GM11168 (cell line): Measurements from ENCODE around the gene FEM1A.
"Not testable (repeated sequence)": the region's sequence is repeated elsewhere in the genome, so short reads cannot be mapped to it uniquely, and the experiment has no call there.

Experiments
- in situ Hi-C: fragments of 300-500 bp; cut with MboI; formaldehyde crosslinking; loops from one replicate; pipeline ENCODE4 v1.12.0; 2022; ENCODE audit warnings: low sequenced_read_pairs; ENCODE audit not compliant: unreplicated experiment

FEM1A gene, protein sequence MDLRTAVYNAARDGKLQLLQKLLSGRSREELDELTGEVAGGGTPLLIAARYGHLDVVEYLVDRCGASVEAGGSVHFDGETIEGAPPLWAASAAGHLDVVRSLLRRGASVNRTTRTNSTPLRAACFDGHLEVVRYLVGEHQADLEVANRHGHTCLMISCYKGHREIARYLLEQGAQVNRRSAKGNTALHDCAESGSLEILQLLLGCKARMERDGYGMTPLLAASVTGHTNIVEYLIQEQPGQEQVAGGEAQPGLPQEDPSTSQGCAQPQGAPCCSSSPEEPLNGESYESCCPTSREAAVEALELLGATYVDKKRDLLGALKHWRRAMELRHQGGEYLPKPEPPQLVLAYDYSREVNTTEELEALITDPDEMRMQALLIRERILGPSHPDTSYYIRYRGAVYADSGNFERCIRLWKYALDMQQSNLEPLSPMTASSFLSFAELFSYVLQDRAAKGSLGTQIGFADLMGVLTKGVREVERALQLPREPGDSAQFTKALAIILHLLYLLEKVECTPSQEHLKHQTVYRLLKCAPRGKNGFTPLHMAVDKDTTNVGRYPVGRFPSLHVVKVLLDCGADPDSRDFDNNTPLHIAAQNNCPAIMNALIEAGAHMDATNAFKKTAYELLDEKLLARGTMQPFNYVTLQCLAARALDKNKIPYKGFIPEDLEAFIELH

DNA sequence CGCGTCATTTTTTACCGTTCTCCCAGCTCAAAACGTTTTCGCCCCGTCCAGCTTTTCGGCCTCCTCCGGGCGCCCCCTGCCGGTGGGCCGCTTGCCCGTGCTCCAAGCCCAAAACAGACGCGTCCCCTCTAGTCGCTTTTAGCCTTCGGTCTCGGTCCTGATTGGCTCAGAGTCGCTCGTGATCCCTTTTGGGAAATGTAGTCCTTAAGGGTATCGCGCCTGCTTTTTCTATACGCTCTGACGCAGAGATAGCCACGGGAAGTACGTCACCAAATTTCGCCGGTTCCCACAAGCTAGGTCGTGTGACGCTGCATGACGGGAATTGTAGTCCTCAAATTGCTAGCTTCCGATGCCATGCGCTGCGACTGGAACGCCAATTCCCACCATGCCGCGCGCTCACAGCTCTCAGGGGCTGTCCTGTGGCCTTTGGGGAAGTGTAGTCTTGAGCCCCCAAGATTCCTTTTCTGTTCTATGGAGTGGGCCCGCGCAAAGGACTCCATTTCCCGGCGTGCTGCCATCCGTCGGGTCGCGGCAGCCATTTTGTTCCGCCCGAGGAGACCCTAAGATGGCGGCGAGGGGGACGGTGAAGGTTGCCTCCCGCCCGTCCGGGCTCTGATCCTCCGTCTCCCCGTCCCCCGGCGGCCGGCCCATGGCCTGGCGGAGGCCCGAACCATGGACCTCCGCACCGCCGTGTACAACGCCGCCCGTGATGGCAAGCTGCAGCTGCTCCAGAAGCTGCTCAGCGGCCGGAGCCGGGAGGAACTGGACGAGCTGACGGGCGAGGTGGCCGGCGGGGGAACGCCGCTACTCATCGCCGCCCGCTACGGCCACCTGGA, at the start of gene FEM1A:
Gene FEM1A, plus strand, starts transcription at position 552 of the 836 bp plus-strand sequence. Its CDS starts 121 bp downstream, at position 673.
- in situ Hi-C loops = loop anchor here (5.0 kb wide), 1 partner anchor 59 kb away; no protein-coding TSS in a partner anchor

DNA sequence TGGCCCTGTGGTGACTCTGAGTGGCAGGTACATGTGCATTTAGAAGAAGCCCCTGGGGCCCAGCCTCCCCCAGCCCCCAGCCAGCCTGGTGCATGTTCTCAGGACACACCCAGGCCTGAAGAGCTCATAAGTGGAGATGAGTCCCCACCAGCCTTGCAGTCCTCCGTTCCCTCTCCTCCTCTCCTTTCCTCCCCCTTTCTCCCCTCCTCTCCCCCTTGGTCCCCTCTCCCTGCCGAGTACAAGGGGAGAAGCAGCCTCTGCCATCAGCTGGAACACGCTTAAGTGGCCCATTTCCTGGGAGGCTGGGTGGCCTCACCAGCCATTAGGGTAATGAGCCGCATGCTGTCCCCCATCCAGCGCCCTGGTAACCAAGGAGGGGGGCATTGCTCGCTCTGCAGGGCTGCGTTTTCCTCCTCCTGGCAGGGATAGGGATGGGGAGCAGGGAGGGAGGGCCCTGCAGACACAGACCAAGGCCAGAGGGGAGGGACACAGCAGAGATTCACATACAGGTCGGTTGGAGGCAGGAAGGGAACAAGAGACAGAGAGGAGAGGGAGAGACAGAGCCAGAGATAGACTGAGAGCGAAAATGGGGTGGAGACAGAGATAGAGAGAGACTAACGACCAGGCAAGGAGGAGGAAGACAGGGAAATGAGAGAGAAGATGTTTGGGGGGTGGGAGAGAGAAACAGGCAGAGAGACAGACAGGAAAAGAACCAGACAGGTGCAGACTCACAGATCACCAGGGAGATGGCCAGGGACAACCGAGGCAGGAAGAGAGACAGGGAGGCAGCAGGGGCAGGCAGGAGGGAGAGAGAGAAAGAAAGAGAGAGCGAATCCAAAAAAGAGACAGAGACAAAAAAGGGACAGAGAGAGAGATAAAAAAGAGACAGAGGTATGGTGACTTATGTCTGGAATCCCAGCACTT, 48.5 kb upstream of the FEM1A start:
- in situ Hi-C loops = no loop called here

DNA sequence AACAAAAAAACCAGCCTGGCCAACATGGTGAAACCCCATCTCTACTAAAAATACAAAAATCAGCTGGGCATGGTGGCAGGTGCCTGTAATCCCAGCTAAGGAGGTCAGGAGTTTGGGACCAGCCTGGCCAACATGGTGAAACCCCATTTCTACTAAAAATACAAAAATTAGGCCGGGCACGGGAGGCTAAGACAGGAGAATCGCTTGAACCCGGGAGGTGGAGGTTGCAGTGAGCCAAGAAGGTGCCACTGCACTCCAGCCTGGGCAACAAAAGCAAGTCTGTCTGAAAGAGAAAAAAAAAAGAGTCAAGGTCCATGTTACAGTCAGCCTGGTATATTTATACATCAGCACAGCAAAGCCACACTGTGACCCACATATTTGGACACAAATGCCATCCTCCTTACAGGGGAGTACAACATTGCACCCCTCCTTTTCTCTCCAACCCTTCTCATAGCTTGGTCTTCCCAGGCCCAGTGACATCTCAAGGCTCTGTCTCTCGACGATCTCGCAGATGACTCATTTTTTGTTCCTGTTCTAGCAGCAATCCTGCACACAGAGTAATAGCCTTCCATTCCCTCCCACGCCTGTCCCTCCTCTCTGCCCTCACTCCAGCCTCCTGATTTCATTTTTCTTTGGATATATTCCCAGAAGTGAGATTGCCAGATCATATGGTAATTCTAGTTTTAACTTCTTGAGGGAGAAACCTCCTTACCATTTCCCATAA, 46.9 kb upstream of the FEM1A start:
- in situ Hi-C loops = no loop called here

DNA sequence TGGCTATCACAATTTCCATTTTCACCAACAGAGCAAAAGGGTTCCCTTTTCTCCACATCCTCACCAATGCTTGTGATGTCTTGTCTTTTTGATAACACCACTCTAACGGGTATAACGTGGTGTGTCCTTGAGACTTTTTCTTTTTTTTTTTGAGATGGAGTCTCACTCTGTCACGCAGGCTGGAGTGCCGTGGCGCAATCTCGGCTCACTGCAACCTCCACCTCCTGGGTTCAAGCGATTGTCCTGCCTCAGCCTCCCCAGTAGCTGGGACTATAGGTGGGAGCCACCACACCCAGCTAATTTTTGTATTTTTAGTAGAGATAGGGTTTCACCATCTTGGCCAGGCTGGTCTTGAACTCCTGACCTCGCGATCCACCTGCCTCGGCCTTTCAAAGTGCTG, 46.4 kb upstream of the FEM1A start:
- in situ Hi-C loops = not testable (repeated sequence)

DNA sequence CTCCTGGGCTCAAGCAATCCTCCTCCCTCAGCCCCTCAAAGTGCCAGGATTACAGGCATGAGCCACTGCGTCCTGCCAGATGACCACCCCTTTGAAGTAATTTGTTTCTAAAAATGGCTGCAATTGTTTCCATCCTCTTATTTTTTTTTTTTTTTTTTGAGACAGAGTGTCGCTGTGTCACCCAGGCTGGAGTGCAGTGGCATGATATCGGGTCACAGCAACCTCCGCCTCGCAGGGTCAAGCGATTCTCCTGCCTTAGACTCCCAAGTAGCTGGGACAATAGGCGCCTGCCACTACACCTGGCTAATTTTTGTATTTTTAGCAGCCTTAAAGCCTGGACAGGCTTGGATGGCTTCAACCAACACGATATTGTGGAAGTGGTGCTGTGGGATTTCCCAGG, 45.5 kb upstream of the FEM1A start:
- in situ Hi-C loops = no loop called here

DNA sequence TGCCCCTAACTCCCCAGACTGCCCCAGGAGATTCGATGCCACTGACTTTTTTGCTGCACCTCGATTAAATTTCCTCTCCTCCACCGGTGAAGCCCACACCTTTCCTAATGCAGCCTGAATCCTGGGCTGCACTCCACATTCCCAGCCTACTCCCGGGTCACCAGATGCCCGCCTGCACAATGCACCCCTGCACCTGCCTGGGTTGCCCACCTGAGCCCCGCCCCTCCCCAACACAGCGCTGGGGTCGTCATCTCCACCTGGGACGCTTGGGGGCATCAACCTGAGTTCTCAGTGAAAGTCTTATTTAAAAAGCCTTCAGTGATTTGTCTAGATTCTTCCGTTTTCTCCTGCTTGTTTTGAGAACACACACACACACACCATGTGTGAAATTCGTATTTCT, 43.3 kb upstream of the FEM1A start:
- in situ Hi-C loops = no loop called here

DNA sequence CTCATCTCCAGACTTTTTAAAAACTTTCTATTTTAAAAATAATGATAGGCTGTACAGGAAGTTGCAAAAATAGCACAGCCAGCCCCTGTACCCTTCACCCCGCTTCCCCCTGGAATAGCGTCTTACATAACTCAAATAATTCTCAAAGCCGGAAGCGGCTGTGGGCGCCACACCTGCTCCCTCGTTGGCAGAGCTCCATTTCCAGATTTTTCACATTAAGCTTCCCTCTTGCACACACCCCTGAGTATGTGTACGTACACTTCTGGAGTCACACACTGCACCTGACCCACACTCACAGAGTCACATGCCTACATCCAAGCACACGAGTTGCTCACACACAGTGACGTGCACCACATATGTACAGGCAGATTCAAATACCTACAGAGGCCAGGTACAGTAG, 42.9 kb upstream of the FEM1A start:
- in situ Hi-C loops = no loop called here

DNA sequence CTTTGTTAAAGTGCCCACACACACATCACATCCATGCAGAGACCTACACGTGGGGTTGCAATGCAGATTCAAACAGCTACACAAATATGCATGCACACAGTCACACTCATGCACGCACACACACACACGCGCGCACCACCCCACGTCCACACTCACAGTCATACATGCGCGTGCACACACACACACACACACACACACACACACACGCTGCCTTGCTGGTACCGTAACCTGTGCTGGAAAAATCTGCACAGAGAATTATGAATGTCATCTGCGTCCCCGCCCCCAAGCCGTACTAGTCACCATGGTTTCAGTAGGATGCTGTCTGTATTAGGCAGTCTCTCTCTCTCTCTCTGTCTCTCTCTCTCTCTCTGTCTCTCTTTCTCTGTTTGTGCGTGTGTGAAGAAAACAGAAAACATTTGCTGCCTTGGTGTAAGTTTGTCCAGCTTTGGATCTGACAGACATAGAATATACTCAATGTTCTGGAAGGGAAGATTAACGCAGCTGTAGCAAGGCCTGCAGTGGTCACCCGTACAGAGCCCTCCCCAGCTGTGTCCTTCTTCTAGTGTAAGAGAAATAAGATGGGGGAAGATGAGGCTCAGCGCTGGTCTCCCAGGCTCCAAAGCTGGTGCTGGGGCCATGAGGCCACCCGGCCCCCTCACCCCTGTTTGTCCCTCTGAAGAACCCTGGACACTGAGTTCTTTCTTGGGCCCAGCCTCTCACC, 41.5 kb upstream of the FEM1A start:
- in situ Hi-C loops = no loop called here

DNA sequence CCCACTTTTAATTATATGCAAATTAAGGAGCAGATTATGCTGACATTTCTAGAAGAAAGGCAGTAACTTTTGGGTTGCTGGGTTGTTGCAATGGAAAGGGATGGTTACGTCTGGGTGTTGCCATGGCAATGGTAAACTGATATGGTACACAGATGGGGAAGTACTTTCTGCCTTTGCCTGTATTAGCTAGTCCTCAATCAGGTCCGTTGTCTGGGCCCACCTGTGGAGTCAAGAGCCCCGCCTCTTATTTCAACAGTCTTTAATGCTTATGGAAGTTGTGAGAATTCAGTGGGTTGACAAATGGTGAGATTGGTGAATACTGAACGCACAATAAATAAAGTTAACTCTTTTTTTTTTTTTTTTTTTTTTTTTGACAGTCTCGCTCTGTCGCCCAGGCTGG, 37.3 kb upstream of the FEM1A start:
- in situ Hi-C loops = no loop called here

DNA sequence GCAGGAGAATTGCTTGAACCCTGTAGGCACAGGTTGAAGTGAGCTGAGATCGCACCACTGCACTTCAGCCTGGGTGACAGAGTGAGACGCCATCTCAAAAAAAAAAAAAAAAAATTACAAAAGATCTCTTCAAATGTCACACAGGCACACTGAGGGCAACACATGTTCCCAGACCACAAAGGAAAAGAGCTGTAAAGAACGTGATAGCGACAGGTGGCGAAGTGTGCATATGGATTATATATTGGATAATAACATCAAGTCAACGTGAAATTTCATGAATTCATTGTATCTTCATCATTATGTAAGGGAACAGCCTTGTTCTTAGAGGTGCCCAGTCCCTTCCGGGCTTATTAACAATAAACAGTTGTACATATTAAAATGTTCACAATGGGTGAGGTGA, 36.1 kb upstream of the FEM1A start:
- in situ Hi-C loops = no loop called here

DNA sequence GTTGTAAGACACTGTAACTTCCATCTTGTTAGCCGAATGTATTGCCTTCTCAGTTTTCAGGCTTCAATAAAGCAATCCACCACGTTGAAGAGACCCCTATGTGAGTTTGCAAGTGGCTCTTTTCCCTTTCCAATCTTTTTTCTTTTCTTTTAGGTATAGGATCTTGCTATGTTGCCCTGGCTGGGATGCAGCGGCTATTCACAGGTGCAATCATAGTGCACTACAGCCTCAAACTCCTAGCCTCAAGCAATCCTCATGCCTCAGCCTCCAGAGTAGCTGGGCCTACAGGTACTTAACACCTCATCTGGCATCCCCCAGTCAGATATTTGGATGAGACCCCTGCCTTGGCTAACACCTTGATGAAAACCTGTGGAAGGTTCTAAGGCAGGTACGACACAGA, 33.5 kb upstream of the FEM1A start:
- in situ Hi-C loops = no loop called here

DNA sequence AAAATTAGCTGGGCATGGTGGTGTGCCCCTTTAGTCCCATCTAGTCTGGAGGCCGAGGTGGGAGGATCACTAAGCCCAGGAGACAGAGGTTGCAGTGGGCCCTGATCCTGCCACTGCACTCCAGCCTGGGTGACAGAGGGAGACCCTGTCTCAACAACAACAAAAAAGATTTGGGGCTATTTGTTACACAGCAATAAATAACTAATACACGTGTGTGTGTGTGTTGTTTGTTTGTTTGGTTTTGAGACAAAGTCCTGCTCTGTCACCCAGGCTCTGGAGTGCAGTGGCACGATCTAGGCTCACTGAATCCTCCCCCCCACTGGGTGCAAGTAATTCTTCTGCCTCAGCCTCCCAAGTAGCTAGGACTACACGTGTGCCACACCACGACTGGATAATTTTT, 32.9 kb upstream of the FEM1A start:
- in situ Hi-C loops = no loop called here

DNA sequence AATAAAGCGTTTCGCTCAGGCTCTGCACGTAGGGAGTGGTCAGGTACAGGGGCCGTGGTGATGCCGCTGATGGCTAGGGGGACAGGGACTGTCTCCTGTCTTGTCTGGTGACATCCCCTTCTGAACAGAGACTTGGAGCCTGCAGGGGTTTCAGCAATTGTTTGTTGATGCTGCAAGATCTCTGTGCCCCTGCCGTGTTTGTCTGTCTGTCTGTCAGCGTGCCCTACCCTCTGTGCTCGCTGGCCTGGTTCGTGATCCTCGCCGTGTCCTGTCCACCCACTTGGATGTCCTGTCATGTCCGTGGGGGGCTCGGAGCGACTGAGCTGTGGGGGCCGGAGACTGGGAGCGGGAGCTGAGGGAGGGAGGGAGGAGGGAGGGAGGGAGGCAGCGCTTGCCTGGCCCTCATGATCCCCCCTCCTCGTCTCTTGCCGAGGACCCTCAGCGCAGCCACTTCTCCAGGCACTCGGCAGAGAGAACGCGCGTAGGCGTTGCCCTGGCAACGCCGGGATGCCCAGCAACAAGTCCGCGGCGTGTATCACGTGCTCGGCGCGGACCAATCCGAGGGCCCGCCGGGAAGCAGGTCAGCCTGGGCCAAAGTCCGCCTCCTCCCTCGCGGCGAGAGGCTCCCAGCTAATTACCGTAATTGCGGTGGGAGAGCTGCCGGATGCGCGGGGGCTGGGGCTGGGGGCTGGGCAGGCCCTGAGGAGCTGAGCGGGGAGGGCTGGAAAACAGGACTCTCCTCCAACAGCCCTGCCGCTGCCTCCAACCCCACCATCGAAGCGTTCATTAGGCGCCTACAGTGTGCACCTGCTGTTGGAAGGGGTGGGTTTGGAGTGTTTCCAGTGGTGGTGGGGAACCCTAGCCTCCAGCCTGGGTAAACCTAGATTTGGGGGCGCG, 31.9 kb upstream of the FEM1A start:
- in situ Hi-C loops = no loop called here

DNA sequence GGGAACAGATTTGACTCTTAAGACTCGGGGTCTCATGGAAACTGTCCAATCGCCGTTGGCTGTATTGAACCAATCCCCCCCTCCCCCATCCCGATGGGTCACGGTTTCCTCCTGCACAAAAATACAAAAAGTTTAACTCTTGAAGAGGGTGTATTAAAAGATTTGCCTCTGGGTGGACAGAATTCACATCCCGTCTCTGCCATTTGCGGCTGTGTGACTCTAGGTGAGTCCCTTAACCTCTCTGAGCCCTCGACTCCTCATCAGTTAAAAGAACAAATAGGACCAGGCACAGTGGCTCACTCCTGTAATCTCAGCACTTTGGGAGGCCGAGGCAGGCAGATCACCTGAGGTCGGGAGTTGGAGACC, 31.3 kb upstream of the FEM1A start:
- in situ Hi-C loops = no loop called here

DNA sequence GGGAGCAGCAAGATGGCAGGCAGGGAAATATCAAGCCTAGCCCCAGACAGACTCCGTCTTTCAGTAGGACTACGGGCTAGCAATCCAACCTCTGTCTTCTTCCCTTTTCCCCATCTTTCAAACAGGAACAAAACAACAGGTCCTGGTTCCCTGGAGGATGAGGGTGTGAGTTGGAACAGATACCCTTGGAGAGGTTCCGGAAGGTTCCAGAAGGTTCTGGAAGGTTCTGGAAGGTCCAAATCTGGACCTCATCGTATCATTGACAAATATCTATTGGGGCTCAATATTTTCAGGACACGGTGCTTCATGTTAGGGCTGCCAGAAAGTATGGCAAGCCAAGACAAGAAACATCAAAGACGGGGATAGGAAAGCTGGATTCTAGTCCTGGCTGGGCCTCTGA, 28.5 kb upstream of the FEM1A start:
- in situ Hi-C loops = no loop called here

DNA sequence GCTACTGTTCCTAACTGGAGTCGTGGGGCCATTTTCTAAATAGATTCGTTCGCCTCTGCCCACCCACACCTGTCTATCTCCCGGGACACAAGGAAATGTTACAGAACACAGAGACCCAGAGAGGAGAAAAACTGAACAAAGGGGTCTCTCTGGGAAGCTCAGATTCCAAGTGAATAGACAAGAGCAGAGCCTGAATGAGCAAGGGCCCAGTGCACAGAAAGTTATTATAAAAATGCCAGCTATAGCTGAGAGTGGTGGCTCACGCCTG, 27.2 kb upstream of the FEM1A start:
- in situ Hi-C loops = no loop called here

DNA sequence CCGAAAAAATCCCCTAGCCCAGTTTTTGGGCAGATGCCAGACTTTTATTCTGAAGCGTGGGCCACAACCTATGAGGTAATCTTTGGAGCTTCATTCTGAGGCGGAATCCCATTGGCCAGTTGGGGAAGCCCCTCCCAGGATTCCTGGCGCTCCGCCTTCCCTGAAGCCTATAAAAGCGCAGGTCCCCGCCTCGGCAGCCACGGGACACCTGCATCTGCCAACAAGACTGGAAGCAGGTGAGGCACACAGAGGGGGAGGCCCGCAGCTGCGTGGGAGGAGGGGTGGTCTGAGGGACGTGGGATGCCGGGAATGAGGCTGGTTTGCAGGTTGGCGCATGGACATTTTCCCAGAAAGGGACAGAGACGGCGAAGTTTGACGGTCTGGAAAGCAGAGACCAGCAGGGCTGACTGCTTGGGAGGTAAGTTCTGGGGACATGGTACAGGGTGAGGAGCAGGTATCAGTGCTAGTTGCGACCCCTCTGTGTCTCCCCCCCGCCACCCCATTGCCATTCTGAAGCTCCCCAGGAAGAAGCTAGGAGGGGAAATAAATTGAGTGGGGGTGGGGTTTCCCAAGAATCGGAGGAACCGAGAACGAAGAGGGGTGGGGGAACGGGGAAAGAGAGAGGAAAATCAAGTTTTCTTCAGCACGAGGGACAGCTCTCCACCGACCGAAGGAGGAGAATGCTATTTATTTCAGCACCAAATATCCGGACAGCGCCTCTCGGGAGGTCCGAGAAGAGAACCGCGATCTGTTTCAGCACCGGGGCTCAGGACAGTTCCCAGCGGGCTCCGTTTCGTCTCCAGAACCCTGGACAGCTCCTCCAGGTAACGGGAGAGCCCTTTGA, 22.4 kb upstream of the FEM1A start:
- in situ Hi-C loops = no loop called here
